Activated naive CD8-positive, alpha-beta T cell treated with anti-CD3 and anti-CD28 coated beads, Interleukin-2, amount 10 ng/mL, durations not matched to agents 7 days and 5 days (primary cell): ENCODE results near the gene KRTAP10-5. TPM values are rescaled to one million over a fixed set of nuclear protein-coding genes. Genes with fewer than 3 reads are reported as not detected.
A peak's percentile ranks its signal among the peaks of the same experiment; 100 is the strongest.
"Not testable (repeated sequence)": the region's sequence is repeated elsewhere in the genome, so short reads cannot be mapped to it uniquely, and the experiment has no call there.

Experiments
- ATAC-seq: fragments of 150-1000 bp; cut with Tn5 transposase; one replicate; pipeline ENCODE4 v1.10.0; 2021; ENCODE audit warnings: low read depth, moderate library complexity
- POLR2A ChIA-PET: fragments of 350-600 bp; sonication (Branson Sonifier 250); formaldehyde crosslinking; loops from one replicate; lab custom pipeline; 2021; ENCODE audit warnings: antibody characterized with exemption; lab: Charles Lee
- DNase-seq: peaks from one replicate; pipeline ENCODE4 v3.0.0; 2021
- H3K27ac Mint-ChIP-seq: one replicate; pipeline ENCODE4 v1.8.0; 2022; ENCODE audit warnings: mild to moderate bottlenecking, mixed read lengths
- H3K27me3 Mint-ChIP-seq: one replicate; pipeline ENCODE4 v1.8.0; 2022; ENCODE audit warnings: mild to moderate bottlenecking, moderate library complexity, mixed read lengths
- H3K36me3 Mint-ChIP-seq: one replicate; pipeline ENCODE4 v1.8.0; 2021; ENCODE audit warnings: mild to moderate bottlenecking, mixed read lengths
- H3K4me1 Mint-ChIP-seq: one replicate; pipeline ENCODE4 v1.8.0; 2021; ENCODE audit warnings: mixed read lengths
- H3K4me3 Mint-ChIP-seq: one replicate; pipeline ENCODE4 v1.8.0; 2022; ENCODE audit warnings: mild to moderate bottlenecking, moderate library complexity, mixed read lengths
- H3K9me3 Mint-ChIP-seq: one replicate; pipeline ENCODE4 v1.8.0; 2021; ENCODE audit warnings: mixed read lengths
- total RNA-seq, 2 experiments: library from RNA; stranded (reverse); gene quantifications; one replicate each; pipeline ENCODE4 v1.2.3, GENCODE V29; 2021

Gene KRTAP10-5
- total RNA-seq, 2 experiments from 2014 or later: not detected

GRCh38 chr21:44615911-44616590 is 35.6 kb upstream of the KRTAP10-5 start:
- POLR2A ChIA-PET: no interaction called here
- H3K27me3 Mint-ChIP-seq: no peaks in the 10 kb centered on the region
- H3K4me3 Mint-ChIP-seq: no peak overlapping the region
- peak overlapping the region; percentile 9 for H3K27ac Mint-ChIP-seq
- peaks cover 21% of the 10 kb centered on the region for H3K4me1 Mint-ChIP-seq
- H3K9me3 Mint-ChIP-seq: peaks cover 24% of the 10 kb centered on the region
- H3K36me3 Mint-ChIP-seq: peaks cover 23% of the 10 kb centered on the region
- ATAC-seq: no peak
- no peak for DNase-seq

GRCh38 chr21:44615466-44615865 is 35.1 kb upstream of the KRTAP10-5 start:
- no peak for DNase-seq
- Mint-ChIP-seq H3K27me3 (no peaks in the 10 kb centered on the region), H3K9me3 (peaks cover 19% of the 10 kb centered on the region), H3K4me1 (peaks cover 21% of the 10 kb centered on the region), H3K4me3 (no peak overlapping the region), H3K36me3 (peaks cover 19% of the 10 kb centered on the region), H3K27ac (no peak overlapping the region)
- ATAC-seq: no peak
- POLR2A ChIA-PET: no interaction called here

GRCh38 chr21:44614961-44615391 is 34.6 kb upstream of the KRTAP10-5 start:
- Mint-ChIP-seq H3K27ac (no peak overlapping the region), H3K36me3 (peaks cover 16% of the 10 kb centered on the region), H3K9me3 (peaks cover 17% of the 10 kb centered on the region), H3K4me3 (no peak overlapping the region), H3K4me1 (peaks cover 21% of the 10 kb centered on the region), H3K27me3 (no peaks in the 10 kb centered on the region)
- POLR2A ChIA-PET: no interaction called here
- ATAC-seq (no peak), DNase-seq (no peak)

- no peak overlapping the region for H3K4me3 Mint-ChIP-seq
- ATAC-seq: no peak
- H3K27ac Mint-ChIP-seq: no peak overlapping the region
- peaks cover 15% of the 10 kb centered on the region for H3K9me3 Mint-ChIP-seq
- POLR2A ChIA-PET: no interaction called here
- peaks cover 15% of the 10 kb centered on the region for H3K4me1 Mint-ChIP-seq
- H3K36me3 Mint-ChIP-seq: peaks cover 8% of the 10 kb centered on the region
- peaks cover 2% of the 10 kb centered on the region for H3K27me3 Mint-ChIP-seq
- no peak for DNase-seq
Measured at GRCh38 chr21:44614161-44614631, 33.8 kb upstream of the KRTAP10-5 start.

- no peak overlapping the region for H3K27ac Mint-ChIP-seq
Measured at GRCh38 chr21:44613386-44614155, 33.2 kb upstream of the KRTAP10-5 start.

GRCh38 chr21:44612669-44613229 is 32.3 kb upstream of the KRTAP10-5 start:
- peaks cover 3% of the 10 kb centered on the region for H3K36me3 Mint-ChIP-seq
- POLR2A ChIA-PET: no interaction called here
- no peak overlapping the region for H3K27ac Mint-ChIP-seq
- peaks cover 15% of the 10 kb centered on the region for H3K9me3 Mint-ChIP-seq
- peaks cover 4% of the 10 kb centered on the region for H3K4me1 Mint-ChIP-seq
- H3K4me3 Mint-ChIP-seq: no peak overlapping the region
- ATAC-seq: no peak
- H3K27me3 Mint-ChIP-seq: peaks cover 7% of the 10 kb centered on the region
- no peak for DNase-seq

More at GRCh38 chr21:44613386-44614155, 33.2 kb upstream of the KRTAP10-5 start:
- Mint-ChIP-seq H3K9me3 (peaks cover 15% of the 10 kb centered on the region), H3K4me3 (no peak overlapping the region), H3K4me1 (peaks cover 9% of the 10 kb centered on the region), H3K36me3 (peaks cover 6% of the 10 kb centered on the region), H3K27me3 (peaks cover 7% of the 10 kb centered on the region)
- POLR2A ChIA-PET: no interaction called here
- ATAC-seq (no peak), DNase-seq (no peak)

GRCh38 chr21:44612029-44612486 is 31.7 kb upstream of the KRTAP10-5 start, which contains the start of gene KRTAP10-8:
TSS of gene KRTAP10-8 (plus strand) at chr21:44612079. CDS start at chr21:44612101, 22 bp downstream.
- POLR2A ChIA-PET: no interaction called here
- peaks cover 2% of the 10 kb centered on the region for H3K36me3 Mint-ChIP-seq
- peaks cover 16% of the 10 kb centered on the region for H3K9me3 Mint-ChIP-seq
- no peak within 1 kb of the TSS for H3K27ac Mint-ChIP-seq
- peaks cover 7% of the 10 kb centered on the region for H3K27me3 Mint-ChIP-seq
- H3K4me3 Mint-ChIP-seq: no peak within 1 kb of the TSS
- peaks cover 4% of the 10 kb centered on the region for H3K4me1 Mint-ChIP-seq
- no peak for ATAC-seq
- DNase-seq: no peak

- Mint-ChIP-seq H3K27me3 (peaks cover 7% of the 10 kb centered on the region), H3K27ac (no peak overlapping the region), H3K9me3 (peaks cover 18% of the 10 kb centered on the region), H3K4me1 (peaks cover 4% of the 10 kb centered on the region), H3K36me3 (peaks cover 2% of the 10 kb centered on the region), H3K4me3 (no peak overlapping the region)
- POLR2A ChIA-PET: no interaction called here
- DNase-seq (no peak), ATAC-seq (no peak)
Measured at GRCh38 chr21:44611551-44611950, 31.1 kb upstream of the KRTAP10-5 start.

- H3K4me1 Mint-ChIP-seq, ATAC-seq, POLR2A ChIA-PET, H3K4me3 Mint-ChIP-seq, H3K27ac Mint-ChIP-seq, DNase-seq, H3K27me3 Mint-ChIP-seq, H3K36me3 Mint-ChIP-seq: not testable (repeated sequence)
- peaks cover 22% of the 10 kb centered on the region for H3K9me3 Mint-ChIP-seq
Measured at GRCh38 chr21:44610157-44610843, 29.9 kb upstream of the KRTAP10-5 start.

GRCh38 chr21:44609193-44609592 is 28.8 kb upstream of the KRTAP10-5 start:
- Mint-ChIP-seq H3K27ac (no peak overlapping the region), H3K36me3 (peaks cover 2% of the 10 kb centered on the region), H3K4me3 (no peak overlapping the region), H3K27me3 (peaks cover 13% of the 10 kb centered on the region), H3K9me3 (peaks cover 23% of the 10 kb centered on the region), H3K4me1 (no peaks in the 10 kb centered on the region)
- no peak for ATAC-seq
- POLR2A ChIA-PET: no interaction called here
- no peak for DNase-seq

- DNase-seq: no peak
- Mint-ChIP-seq H3K36me3 (peaks cover 2% of the 10 kb centered on the region), H3K4me1 (no peaks in the 10 kb centered on the region), H3K27me3 (peaks cover 13% of the 10 kb centered on the region), H3K9me3 (peaks cover 22% of the 10 kb centered on the region), H3K27ac (no peak overlapping the region), H3K4me3 (no peak overlapping the region)
- POLR2A ChIA-PET: no interaction called here
- ATAC-seq: no peak
Measured at GRCh38 chr21:44606495-44606894, 26.1 kb upstream of the KRTAP10-5 start.

- DNase-seq: no peak
- ATAC-seq: no peak
- POLR2A ChIA-PET: no interaction called here
- no peak overlapping the region for H3K27ac Mint-ChIP-seq
- peaks cover 8% of the 10 kb centered on the region for H3K27me3 Mint-ChIP-seq
- no peaks in the 10 kb centered on the region for H3K4me1 Mint-ChIP-seq
- H3K9me3 Mint-ChIP-seq: peaks cover 12% of the 10 kb centered on the region
- no peak overlapping the region for H3K4me3 Mint-ChIP-seq
- peaks cover under 1% of the 10 kb centered on the region for H3K36me3 Mint-ChIP-seq
Measured at GRCh38 chr21:44603911-44604310, 23.5 kb upstream of the KRTAP10-5 start.
